Endodermal cell (in vitro differentiated cells): ENCODE measurements around the gene GABRG3. TPM values are rescaled to one million over a fixed set of nuclear protein-coding genes. Genes with fewer than 3 reads are reported as not detected.

Experiments
- DNase-seq: peaks from one replicate; pipeline ENCODE4 v3.0.0-alpha.2; 2017
- H3K27ac ChIP-seq: 2 replicates; pipeline ENCODE4 v1.5.1; 2013; ENCODE audit warnings: mild to moderate bottlenecking, low read depth, low read length, moderate library complexity
- H3K27me3 ChIP-seq: 2 replicates; pipeline ENCODE4 v1.6.1; 2013; ENCODE audit warnings: mild to moderate bottlenecking, low read length, moderate library complexity; ENCODE audit not compliant: insufficient read depth, control insufficient read depth, poor library complexity, severe bottlenecking
- H3K36me3 ChIP-seq: 2 replicates; pipeline ENCODE4 v1.7.0; 2013; ENCODE audit warnings: mild to moderate bottlenecking, low read length, moderate library complexity; ENCODE audit not compliant: control insufficient read depth, insufficient read depth
- H3K4me1 ChIP-seq: one replicate; pipeline ENCODE4 v1.7.0; 2013; ENCODE audit warnings: low read length; ENCODE audit not compliant: control insufficient read depth, insufficient read depth
- H3K4me3 ChIP-seq: 2 replicates; pipeline ENCODE4 v1.5.1; 2013; ENCODE audit warnings: mild to moderate bottlenecking, low read length, moderate library complexity
- H3K9ac ChIP-seq: 2 replicates; pipeline ENCODE4 v1.6.1; 2013; ENCODE audit warnings: mild to moderate bottlenecking, low read length, moderate library complexity; ENCODE audit not compliant: poor library complexity, severe bottlenecking; ENCODE audit errors: extremely low read depth
- H3K9me3 ChIP-seq: 2 replicates; pipeline ENCODE4 v1.6.1; 2013; ENCODE audit warnings: mild to moderate bottlenecking, low read length, moderate library complexity; ENCODE audit not compliant: control insufficient read depth
- H3K27ac Mint-ChIP-seq: 2 replicates; pipeline ENCODE4 v1.8.0; 2020; ENCODE audit warnings: mixed read lengths
- H3K27me3 Mint-ChIP-seq: 2 replicates; pipeline ENCODE4 v1.8.0; 2021; ENCODE audit warnings: mild to moderate bottlenecking, mixed read lengths; ENCODE audit not compliant: insufficient read depth
- H3K36me3 Mint-ChIP-seq: 2 replicates; pipeline ENCODE4 v1.8.0; 2020; ENCODE audit warnings: low read depth, mixed read lengths
- H3K4me1 Mint-ChIP-seq: 2 replicates; pipeline ENCODE4 v1.8.0; 2020; ENCODE audit warnings: mixed read lengths
- H3K4me3 Mint-ChIP-seq: 2 replicates; pipeline ENCODE4 v1.8.0; 2020; ENCODE audit warnings: mild to moderate bottlenecking, moderate library complexity, mixed read lengths
- H3K9me3 Mint-ChIP-seq: 2 replicates; pipeline ENCODE4 v1.8.0; 2020; ENCODE audit warnings: mild to moderate bottlenecking, mixed read lengths
- WGBS, 2 experiments: methylation state at CpG; one replicate each; pipeline versions ENCODE4 v1.1.5 to v1.1.7; 2013; ENCODE audit warnings: missing lambda C conversion rate in 2 of 2, mixed read lengths in 1 of 2; ENCODE audit not compliant: insufficient coverage in 1 of 2, insufficient read length in 1 of 2; 5-methylcytosine and 5-hydroxymethylcytosine counted together
- total RNA-seq, 2 donors: library from RNA; stranded (reverse); fragmentation: NEBNext Ultra II Directional in 1 of 2; extraction: Animal tissue kit (Norgen Biotek cat#: 25700) in 1 of 2; gene quantifications; 2 replicates in 1 of 2; 3 replicates in 1 of 2; pipeline ENCODE4 v1.2.1, GENCODE V29; 2021
- TF ChIP-seq, protein P1 (sequence below): fragments of 200-600 bp; sonication (generic); conservative IDR thresholded peaks from 2 replicates; pipeline ENCODE4 v1.5.0; 2021; ENCODE audit warnings: antibody characterized with exemption, mild to moderate bottlenecking

The GABRG3 gene
- total RNA-seq, 2 donors from 2014 or later = 0.48 to 0.84 TPM

GRCh38 chr15:27077790-27078189 lies 106.8 kb downstream of the GABRG3 start:
- H3K4me3 ChIP-seq = no peak overlapping the region
- no peak overlapping the region for H3K27ac ChIP-seq
- Mint-ChIP-seq H3K4me1 (no peaks in the 10 kb centered on the region), H3K36me3 (no peaks in the 10 kb centered on the region), H3K27ac (no peak overlapping the region), H3K9me3 (no peaks in the 10 kb centered on the region), H3K4me3 (no peak overlapping the region), H3K27me3 (no peaks in the 10 kb centered on the region)
- WGBS, 2 experiments = 89 to 90% methylated on average over 2 to 5 of the region's 5 CpGs
- H3K9me3 ChIP-seq = no peaks in the 10 kb centered on the region
- H3K27me3 ChIP-seq = peaks cover 19% of the 10 kb centered on the region
- DNase-seq = no peak
- TF ChIP-seq, protein P1, sequence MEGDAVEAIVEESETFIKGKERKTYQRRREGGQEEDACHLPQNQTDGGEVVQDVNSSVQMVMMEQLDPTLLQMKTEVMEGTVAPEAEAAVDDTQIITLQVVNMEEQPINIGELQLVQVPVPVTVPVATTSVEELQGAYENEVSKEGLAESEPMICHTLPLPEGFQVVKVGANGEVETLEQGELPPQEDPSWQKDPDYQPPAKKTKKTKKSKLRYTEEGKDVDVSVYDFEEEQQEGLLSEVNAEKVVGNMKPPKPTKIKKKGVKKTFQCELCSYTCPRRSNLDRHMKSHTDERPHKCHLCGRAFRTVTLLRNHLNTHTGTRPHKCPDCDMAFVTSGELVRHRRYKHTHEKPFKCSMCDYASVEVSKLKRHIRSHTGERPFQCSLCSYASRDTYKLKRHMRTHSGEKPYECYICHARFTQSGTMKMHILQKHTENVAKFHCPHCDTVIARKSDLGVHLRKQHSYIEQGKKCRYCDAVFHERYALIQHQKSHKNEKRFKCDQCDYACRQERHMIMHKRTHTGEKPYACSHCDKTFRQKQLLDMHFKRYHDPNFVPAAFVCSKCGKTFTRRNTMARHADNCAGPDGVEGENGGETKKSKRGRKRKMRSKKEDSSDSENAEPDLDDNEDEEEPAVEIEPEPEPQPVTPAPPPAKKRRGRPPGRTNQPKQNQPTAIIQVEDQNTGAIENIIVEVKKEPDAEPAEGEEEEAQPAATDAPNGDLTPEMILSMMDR = peak; percentile 17
- H3K9ac ChIP-seq = no peak overlapping the region
- H3K4me1 ChIP-seq = no peaks in the 10 kb centered on the region
- no peaks in the 10 kb centered on the region for H3K36me3 ChIP-seq

DNA sequence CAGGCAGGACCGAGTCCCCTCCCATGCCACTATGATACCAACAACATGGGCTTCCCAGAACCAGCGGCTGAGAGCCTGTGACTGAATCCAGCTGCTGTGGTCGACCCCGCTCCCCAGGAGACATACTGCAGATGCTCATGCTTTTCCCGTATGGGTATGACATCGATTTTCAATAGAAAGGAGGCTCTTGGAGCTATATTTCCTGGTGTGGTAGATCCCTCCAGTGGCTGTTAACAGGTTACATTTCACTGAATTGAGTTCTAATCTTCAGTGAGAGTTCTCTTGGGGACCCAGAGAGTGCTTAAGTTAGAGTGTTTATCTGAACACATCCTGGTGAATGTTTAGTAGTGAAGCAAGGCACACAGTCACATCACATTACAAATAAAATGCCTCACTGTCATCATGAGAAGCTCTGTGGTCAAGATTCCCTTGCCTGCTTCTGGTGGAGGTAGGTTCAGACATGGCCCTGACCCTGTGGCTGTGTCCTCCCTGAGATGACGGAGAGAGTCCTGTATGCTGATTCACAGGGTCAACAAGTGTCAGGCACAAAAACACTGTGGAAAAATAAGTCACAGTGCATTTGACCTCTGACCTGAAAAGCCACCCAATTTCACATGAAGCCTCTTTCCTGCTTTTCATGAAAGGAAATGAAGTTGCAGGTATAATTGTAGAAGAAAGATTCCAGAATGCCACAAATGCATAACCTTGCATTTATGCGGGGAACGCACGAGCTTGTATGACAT lies 110.9 kb downstream of the GABRG3 start:
- no peak overlapping the region for H3K27ac ChIP-seq
- H3K36me3 ChIP-seq = no peaks in the 10 kb centered on the region
- Mint-ChIP-seq H3K27me3 (no peaks in the 10 kb centered on the region), H3K4me3 (no peak overlapping the region), H3K36me3 (no peaks in the 10 kb centered on the region), H3K9me3 (no peaks in the 10 kb centered on the region), H3K4me1 (peaks cover 5% of the 10 kb centered on the region), H3K27ac (no peak overlapping the region)
- DNase-seq = no peak
- H3K9me3 ChIP-seq = no peaks in the 10 kb centered on the region
- H3K27me3 ChIP-seq = no peaks in the 10 kb centered on the region
- H3K4me3 ChIP-seq = no peak overlapping the region
- TF ChIP-seq, protein P1 = no peak
- no peak overlapping the region for H3K9ac ChIP-seq
- H3K4me1 ChIP-seq = peaks cover 3% of the 10 kb centered on the region
- WGBS, 2 experiments = 82 to 92% methylated on average over 2 to 10 of the region's 10 CpGs

DNA sequence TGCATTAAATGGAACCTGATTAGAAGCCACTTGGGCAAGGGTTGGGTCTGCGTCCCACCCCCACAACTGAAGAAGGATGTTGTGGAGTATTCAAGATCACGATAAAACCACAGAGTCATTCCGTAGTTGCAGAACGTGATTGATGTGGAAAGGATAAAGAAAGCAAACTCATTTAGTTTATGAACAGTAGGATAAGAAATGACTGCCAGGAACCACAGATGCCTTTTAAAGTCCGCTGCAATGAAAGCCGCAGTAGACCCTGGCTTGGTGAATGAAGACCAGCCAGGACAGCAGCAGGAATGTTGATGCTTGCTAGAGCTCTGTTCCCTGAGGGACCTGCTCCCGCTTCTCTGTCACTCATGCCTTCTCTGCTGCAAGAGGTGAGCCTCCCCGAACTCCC lies 111.5 kb downstream of the GABRG3 start:
- no peak overlapping the region for H3K27ac Mint-ChIP-seq

More for the DNA sequence above, 111.5 kb downstream of the GABRG3 start:
- Histone ChIP-seq H3K27me3 (no peaks in the 10 kb centered on the region), H3K9me3 (no peaks in the 10 kb centered on the region), H3K27ac (no peak overlapping the region), H3K36me3 (no peaks in the 10 kb centered on the region), H3K4me1 (peaks cover 3% of the 10 kb centered on the region), H3K9ac (no peak overlapping the region), H3K4me3 (no peak overlapping the region)
- WGBS, 2 experiments = 87 to 92% methylated on average over 4 to 8 of the region's 8 CpGs
- H3K36me3 Mint-ChIP-seq = no peaks in the 10 kb centered on the region
- TF ChIP-seq, protein P1 = no peak
- DNase-seq = no peak
- H3K9me3 Mint-ChIP-seq = no peaks in the 10 kb centered on the region
- H3K27me3 Mint-ChIP-seq = no peaks in the 10 kb centered on the region
- no peak overlapping the region for H3K4me3 Mint-ChIP-seq
- H3K4me1 Mint-ChIP-seq = peaks cover 5% of the 10 kb centered on the region
